Measurements from ENCODE around the gene MAGOH. TPM values are rescaled to one million over a fixed set of nuclear protein-coding genes. Genes with fewer than 3 reads are reported as not detected.

Gene MAGOH
- polyA plus RNA-seq, 3 donors: 93.2 to 109 (median 105) TPM

DNA sequence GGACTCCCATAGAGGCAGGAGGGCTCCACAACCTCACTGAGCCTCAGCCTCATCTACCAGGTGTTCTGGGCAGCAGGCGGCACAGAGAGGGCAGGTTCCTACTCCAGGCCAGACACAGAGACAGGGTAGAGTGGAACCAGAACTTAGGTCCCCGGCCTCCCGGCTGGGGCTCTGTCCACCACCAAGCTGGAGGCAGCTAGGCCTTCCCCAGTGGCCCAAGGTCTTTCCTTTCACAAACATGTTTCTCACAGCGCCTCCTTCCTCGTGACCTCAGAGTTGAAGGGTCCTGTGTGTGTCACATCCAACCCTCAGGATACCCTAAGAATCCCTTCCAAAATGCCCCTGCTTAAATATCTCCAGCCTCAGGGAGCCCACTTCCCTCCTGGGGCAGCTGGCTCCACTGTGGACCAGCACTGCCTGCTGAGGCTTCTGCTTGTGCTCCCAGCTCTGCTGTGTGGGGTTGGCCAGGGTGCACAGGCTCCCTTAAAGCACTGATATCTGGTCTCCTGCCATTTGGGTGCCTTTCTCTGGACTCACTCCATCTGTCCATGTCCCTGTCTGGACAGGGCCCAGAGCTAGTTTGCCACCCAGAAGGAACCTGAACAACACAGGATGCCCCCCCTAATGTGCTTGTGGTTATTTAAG, 33.2 kb upstream of the MAGOH start:
- no peak for DNase-seq (ENCODE audit: low read depth in 3 of 3, low spot score in 2 of 3)

DNA sequence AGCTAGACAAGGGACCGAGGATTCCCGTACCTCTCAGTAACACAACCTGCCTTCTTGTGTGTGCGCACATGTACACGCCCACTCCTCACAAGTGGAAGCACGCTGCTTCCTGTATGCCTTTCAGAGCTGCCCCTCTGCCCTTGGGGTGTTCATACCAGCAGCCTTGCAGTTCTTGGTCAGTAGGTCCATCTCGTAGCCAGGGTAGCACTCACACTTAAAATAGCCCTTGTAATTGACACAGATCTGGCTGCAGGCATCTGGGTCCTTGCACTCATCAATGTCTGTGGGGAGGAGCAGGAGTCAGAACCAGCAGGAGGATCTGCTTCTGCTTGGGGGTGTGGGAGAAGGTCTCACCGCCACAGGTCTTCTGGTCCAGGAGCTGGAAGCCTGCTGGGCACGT, 32.6 kb upstream of the MAGOH start:
- no peak for DNase-seq (ENCODE audit: low read depth in 3 of 3, low spot score in 2 of 3)

- no peak for DNase-seq (ENCODE audit: low read depth in 3 of 3, low spot score in 2 of 3)
Measured at GRCh38 chr1:53270107-53270506, 31.8 kb upstream of the MAGOH start.

- no peak for DNase-seq (ENCODE audit: low read depth in 3 of 3, low spot score in 2 of 3)
Measured at GRCh38 chr1:53267761-53268160, 29.4 kb upstream of the MAGOH start.

DNA sequence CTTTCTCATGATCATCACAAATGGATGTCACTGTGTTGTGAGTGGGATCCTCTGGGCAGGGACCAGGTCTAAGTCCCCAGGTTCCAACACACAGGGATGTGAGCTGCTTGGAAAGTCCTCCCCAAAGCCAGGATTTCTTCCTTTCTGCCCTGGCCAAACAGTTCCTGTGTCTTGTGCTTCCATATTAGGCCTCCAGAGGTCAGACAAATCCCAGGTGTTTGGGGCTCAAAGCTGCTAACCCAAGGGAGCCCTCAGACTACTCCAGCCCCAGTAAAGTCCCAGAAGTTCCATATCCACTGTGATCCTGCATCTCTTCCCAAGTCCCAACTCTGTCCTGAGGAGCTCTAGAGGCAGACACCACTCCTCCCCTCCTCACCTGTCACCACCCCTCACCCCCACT, 27.7 kb upstream of the MAGOH start:
- no peak for DNase-seq (ENCODE audit: low read depth in 3 of 3, low spot score in 2 of 3)

- DNase-seq (ENCODE audit: low read depth in 3 of 3, low spot score in 2 of 3): no peak
Measured at GRCh38 chr1:53265581-53265980, 27.3 kb upstream of the MAGOH start.

GRCh38 chr1:53264048-53264447, 25.7 kb upstream of the MAGOH start:
- no peak for DNase-seq (ENCODE audit: low read depth in 3 of 3, low spot score in 2 of 3)

- DNase-seq (ENCODE audit: low read depth in 3 of 3, low spot score in 2 of 3): no peak
Measured at GRCh38 chr1:53262000-53262399, 23.7 kb upstream of the MAGOH start.

DNA sequence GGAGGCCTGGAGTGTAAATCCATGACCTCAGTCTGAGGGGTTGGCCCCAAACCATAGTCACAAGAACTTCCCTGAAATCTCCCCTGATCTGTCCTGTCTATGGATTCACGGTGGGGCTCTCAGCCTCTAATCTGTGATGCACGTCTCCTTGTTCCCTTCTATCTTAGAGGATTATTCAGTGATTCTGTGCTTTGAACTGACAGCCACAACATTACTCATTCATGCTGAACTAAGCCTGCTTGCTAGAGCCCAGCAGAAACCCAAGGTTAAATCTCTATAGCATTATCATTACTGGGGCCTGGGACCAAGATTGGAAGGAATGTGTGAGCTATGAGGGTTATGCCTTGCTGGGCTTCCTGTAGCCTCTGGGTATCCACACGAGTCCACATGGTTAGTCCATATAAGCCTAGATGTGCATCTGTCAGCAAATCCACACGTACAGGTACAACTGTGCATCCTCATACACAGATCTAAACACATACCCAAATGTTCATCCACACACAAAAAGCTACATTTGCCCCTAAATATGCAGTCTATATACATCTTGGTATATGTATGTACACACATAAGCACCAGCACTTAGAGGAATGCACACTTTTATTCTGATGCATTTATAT, 22.4 kb upstream of the MAGOH start:
- DNase-seq (ENCODE audit: low read depth in 3 of 3, low spot score in 2 of 3): no peak

- DNase-seq (ENCODE audit: low read depth in 3 of 3, low spot score in 2 of 3): no peak
Measured at GRCh38 chr1:53259932-53260331, 21.6 kb upstream of the MAGOH start.

- DNase-seq (ENCODE audit: low read depth in 3 of 3, low spot score in 2 of 3): no peak
Measured at GRCh38 chr1:53258216-53258615, 19.9 kb upstream of the MAGOH start.

- DNase-seq (ENCODE audit: low read depth in 3 of 3, low spot score in 2 of 3): no peak
Measured at GRCh38 chr1:53257454-53258081, 19.2 kb upstream of the MAGOH start.

- DNase-seq (ENCODE audit: low read depth in 3 of 3, low spot score in 2 of 3): no peak
Measured at GRCh38 chr1:53256511-53257453, 18.5 kb upstream of the MAGOH start.

- DNase-seq (ENCODE audit: low read depth in 3 of 3, low spot score in 2 of 3): no peak
Measured at GRCh38 chr1:53255031-53255430, 16.7 kb upstream of the MAGOH start.

- no peak for DNase-seq (ENCODE audit: low read depth in 3 of 3, low spot score in 2 of 3)
Measured at GRCh38 chr1:53254011-53254640, 15.8 kb upstream of the MAGOH start.

DNA sequence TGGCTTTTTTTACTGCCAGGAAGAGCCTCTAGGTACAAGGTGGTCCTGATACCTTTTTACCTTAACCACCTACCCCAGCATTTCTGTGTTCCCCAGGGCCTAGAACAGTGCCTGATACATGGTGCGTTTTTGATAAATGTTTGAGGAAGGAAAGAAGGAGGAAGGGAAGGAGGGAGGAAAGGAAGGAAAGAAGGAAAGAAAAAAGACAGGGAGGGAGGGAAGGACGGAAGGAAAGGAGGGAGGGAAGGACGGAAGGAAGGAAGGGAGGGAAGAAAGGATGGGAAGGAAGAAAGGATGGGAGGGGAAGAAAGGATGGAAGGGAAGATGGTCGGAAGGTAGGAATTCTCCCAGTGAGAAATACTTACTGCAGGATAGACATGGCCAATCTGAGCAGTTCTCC, 12.0 kb upstream of the MAGOH start:
- no peak for DNase-seq (ENCODE audit: low read depth in 3 of 3, low spot score in 2 of 3)

DNA sequence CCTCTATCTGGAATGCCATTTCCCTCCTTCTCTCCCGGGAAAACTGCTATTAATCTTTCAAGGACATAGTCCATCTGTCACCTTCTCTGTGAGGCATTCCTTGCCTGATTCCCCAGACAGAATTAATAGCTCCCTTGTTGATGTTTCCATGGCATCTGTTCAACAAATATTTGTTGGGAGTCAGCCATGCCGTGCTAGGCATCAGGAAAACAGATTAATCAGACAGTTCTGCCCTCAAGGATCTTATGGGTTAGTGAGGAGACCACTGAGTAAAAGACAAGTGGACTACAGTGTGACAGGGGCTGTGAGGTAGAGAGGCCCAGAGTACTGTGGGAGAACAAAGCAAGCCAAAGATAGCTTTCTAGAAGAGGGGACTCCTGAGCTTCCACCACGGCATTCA, 11.4 kb upstream of the MAGOH start:
- DNase-seq (ENCODE audit: low read depth in 3 of 3, low spot score in 2 of 3): no peak

DNA sequence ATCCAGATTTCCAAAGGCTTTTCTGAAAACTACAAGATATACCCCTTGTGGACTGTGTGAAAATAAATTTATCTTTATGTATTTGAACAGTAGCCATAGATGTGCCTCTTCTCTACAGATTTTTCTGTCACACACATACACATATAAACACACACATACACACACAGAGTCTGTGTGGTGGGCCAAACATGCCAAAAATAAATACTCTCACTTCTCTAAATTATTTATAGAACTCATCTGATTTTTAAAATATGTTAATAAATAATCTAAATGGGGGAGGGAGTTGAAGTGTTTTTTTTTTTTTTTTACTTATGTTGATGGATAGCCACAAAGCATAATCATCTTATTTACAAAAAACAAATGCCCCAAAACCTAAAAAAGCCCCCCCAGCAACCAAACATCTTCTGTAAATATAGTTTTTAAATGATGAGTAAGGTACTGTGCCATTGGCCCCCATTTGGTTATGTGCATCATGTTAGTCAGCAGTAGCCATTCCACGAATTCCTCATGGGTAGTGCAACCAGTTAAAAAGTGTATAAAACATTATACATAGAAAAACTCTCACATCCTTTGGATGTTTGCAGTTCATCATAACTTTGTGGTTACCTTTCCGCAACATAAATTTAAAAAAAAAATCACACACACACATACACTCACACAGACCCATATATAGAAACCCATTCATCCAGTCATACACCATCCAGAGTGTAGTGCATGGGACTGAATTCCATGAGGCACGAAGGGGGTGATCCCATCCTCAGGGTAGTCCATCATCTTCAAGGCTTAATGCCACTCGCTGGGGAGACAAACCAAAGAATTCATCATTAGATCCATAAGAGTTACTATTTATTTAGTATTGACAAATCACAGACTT, 8.2 kb upstream of the MAGOH start:
- no peak for DNase-seq (ENCODE audit: low read depth in 3 of 3, low spot score in 2 of 3)

GRCh38 chr1:53244141-53244540, 5.8 kb upstream of the MAGOH start:
- no peak for DNase-seq (ENCODE audit: low read depth in 3 of 3, low spot score in 2 of 3)

GRCh38 chr1:53242381-53242780, 4.1 kb upstream of the MAGOH start:
- DNase-seq (ENCODE audit: low read depth in 3 of 3, low spot score in 2 of 3): no peak
